Measurements from ENCODE around the gene MYH3.

The MYH3 gene

GRCh38 chr17:10633738-10634379 is 23.2 kb downstream of the MYH3 start:
- Mint-ChIP-seq H3K27me3 (no peaks in the 10 kb centered on the region), H3K9me3 (no peaks in the 10 kb centered on the region), H3K27ac (peak overlapping the region; percentile 86), H3K4me3 (peak overlapping the region; percentile 88), H3K4me1 (peaks cover 16% of the 10 kb centered on the region), H3K36me3 (peaks cover 29% of the 10 kb centered on the region)
- peak in 1 of 2 donors; percentile 32 for DNase-seq (ENCODE audit: low spot score in 2 of 2)
- ATAC-seq (ENCODE audit: low read depth), result peak; percentile 97

DNA sequence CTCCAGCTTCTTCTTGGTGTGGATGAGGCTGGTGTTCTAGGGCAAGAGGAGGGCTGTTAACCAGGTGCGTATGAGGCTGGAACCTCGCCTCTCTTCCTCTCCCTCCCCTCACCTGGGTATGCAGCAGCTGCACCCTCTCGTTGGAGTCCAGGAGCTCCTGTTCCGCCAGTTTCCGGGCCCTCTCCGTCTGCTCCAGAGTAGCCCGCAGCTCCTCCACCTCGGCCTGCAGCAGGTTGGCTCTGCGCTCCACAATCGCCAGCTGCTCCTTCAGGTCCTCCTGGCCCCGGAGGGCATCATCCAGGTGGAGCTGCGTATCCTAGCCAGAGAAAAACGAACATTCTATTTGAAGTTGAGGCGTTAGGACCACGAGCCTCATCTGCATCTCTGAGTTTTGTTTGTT is 25.4 kb downstream of the MYH3 start:
- Mint-ChIP-seq H3K36me3 (peaks cover 18% of the 10 kb centered on the region), H3K27ac (no peak overlapping the region), H3K9me3 (no peaks in the 10 kb centered on the region), H3K4me3 (no peak overlapping the region), H3K4me1 (peaks cover 16% of the 10 kb centered on the region), H3K27me3 (no peaks in the 10 kb centered on the region)
- ATAC-seq (ENCODE audit: low read depth) (no peak), DNase-seq (ENCODE audit: low spot score in 2 of 2) (no peak)

- Mint-ChIP-seq H3K27ac (no peak overlapping the region), H3K36me3 (peaks cover 18% of the 10 kb centered on the region), H3K27me3 (no peaks in the 10 kb centered on the region), H3K4me1 (peaks cover 16% of the 10 kb centered on the region), H3K9me3 (no peaks in the 10 kb centered on the region), H3K4me3 (no peak overlapping the region)
- DNase-seq (ENCODE audit: low spot score in 2 of 2) (peak; percentile 31 to 46), ATAC-seq (ENCODE audit: low read depth) (no peak)
Measured at GRCh38 chr17:10631048-10631700, 25.9 kb downstream of the MYH3 start.

DNA sequence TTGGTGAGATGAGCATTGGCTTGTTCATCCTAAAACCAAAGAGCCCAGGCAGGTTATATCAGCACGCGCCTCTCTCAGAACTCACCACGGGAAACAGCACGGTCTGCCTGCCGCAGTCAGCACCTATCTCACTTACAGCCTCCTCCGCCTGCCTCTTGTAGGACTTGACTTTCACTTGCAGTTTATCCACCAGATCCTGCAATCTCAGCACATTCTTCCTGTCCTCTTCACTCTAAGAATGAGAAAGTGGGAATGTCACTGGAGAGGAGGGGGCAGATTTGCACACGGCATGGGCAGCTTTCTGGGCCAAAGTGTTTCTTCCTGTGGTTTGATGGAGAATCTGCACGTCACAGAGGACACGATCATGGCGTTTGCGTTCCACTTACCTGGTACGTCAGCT is 27.4 kb downstream of the MYH3 start:
- H3K4me1 Mint-ChIP-seq, result peaks cover 10% of the 10 kb centered on the region
- H3K9me3 Mint-ChIP-seq, result no peaks in the 10 kb centered on the region
- no peak overlapping the region for H3K4me3 Mint-ChIP-seq
- ATAC-seq (ENCODE audit: low read depth) (no peak), DNase-seq (ENCODE audit: low spot score in 2 of 2) (no peak)
- H3K27me3 Mint-ChIP-seq, result no peaks in the 10 kb centered on the region
- peaks cover 14% of the 10 kb centered on the region for H3K36me3 Mint-ChIP-seq
- H3K27ac Mint-ChIP-seq, result no peak overlapping the region

- H3K27ac Mint-ChIP-seq, result no peak overlapping the region
Measured at GRCh38 chr17:10628756-10629155, 28.4 kb downstream of the MYH3 start.

GRCh38 chr17:10626390-10626789 is 30.7 kb downstream of the MYH3 start:
- Mint-ChIP-seq H3K9me3 (no peaks in the 10 kb centered on the region), H3K4me1 (no peaks in the 10 kb centered on the region), H3K27me3 (no peaks in the 10 kb centered on the region), H3K27ac (no peak overlapping the region), H3K36me3 (peaks cover 14% of the 10 kb centered on the region), H3K4me3 (no peak overlapping the region)
- DNase-seq (ENCODE audit: low spot score in 2 of 2), result no peak
- no peak for ATAC-seq (ENCODE audit: low read depth)

More at GRCh38 chr17:10628756-10629155, 28.4 kb downstream of the MYH3 start:
- ATAC-seq (ENCODE audit: low read depth), result no peak
- H3K4me1 Mint-ChIP-seq, result peaks cover 4% of the 10 kb centered on the region
- DNase-seq (ENCODE audit: low spot score in 2 of 2), result no peak
- no peaks in the 10 kb centered on the region for H3K27me3 Mint-ChIP-seq
- no peaks in the 10 kb centered on the region for H3K9me3 Mint-ChIP-seq
- H3K36me3 Mint-ChIP-seq, result peaks cover 14% of the 10 kb centered on the region
- H3K4me3 Mint-ChIP-seq, result no peak overlapping the region

- ATAC-seq (ENCODE audit: low read depth), result no peak
- H3K4me3 Mint-ChIP-seq, result no peak overlapping the region
- DNase-seq (ENCODE audit: low spot score in 2 of 2), result no peak
- no peaks in the 10 kb centered on the region for H3K9me3 Mint-ChIP-seq
- H3K4me1 Mint-ChIP-seq, result no peaks in the 10 kb centered on the region
- H3K27me3 Mint-ChIP-seq, result no peaks in the 10 kb centered on the region
- no peak overlapping the region for H3K27ac Mint-ChIP-seq
- H3K36me3 Mint-ChIP-seq, result peaks cover 9% of the 10 kb centered on the region
Measured at GRCh38 chr17:10624969-10625368, 32.1 kb downstream of the MYH3 start.

GRCh38 chr17:10623737-10624338 is 33.3 kb downstream of the MYH3 start:
- H3K36me3 Mint-ChIP-seq, result no peaks in the 10 kb centered on the region
- H3K9me3 Mint-ChIP-seq, result no peaks in the 10 kb centered on the region
- ATAC-seq (ENCODE audit: low read depth) (no peak), DNase-seq (ENCODE audit: low spot score in 2 of 2) (no peak)
- no peaks in the 10 kb centered on the region for H3K4me1 Mint-ChIP-seq
- no peak overlapping the region for H3K27ac Mint-ChIP-seq
- no peak overlapping the region for H3K4me3 Mint-ChIP-seq
- no peaks in the 10 kb centered on the region for H3K27me3 Mint-ChIP-seq

DNA sequence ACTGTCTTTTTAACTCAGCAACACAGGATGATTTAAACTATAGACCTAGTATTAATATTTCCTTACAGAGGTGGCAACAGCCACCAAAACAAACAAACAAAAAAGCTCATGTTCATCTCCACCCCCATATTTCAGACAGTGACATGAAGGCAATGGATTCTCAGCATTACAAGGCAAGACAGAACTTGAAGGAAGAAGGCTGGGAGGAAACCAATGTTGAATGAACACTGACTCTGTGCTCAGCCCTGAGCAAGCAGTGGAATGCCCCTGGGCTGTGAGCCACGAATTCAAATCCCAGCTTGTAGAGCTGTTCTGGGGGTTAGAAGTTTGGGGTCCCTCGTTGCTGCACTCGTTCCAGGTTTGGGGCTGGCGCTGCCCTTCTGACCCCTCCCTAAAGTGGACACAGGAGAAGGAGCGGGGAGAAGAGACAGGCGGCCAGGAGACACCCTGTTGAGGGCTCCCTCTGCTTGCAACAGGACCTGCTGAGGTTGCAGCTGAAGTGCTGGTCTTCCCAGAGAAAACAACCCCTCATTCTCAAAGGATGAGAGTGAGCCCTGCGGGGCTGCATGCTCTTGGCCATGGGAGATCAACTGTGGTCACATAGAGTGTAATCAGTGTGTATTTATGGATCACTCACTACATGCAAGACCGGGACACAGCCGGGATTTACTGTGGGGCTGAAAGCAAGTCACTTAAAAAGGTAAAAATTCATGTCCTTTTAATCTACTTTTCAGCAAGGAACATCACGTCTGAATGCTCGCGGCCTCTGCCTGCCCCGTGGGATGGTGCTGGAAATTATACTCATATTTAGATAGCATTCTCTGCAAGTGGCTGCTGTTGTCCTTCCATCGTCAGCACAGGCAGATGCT is 34.3 kb downstream of the MYH3 start:
- DNase-seq (ENCODE audit: low spot score in 2 of 2) (no peak), ATAC-seq (ENCODE audit: low read depth) (no peak)
- Mint-ChIP-seq H3K27ac (no peak overlapping the region), H3K4me3 (no peak overlapping the region), H3K4me1 (no peaks in the 10 kb centered on the region), H3K27me3 (no peaks in the 10 kb centered on the region), H3K9me3 (no peaks in the 10 kb centered on the region), H3K36me3 (no peaks in the 10 kb centered on the region)

GRCh38 chr17:10621397-10621796 is 35.7 kb downstream of the MYH3 start:
- no peaks in the 10 kb centered on the region for H3K36me3 Mint-ChIP-seq
- ATAC-seq (ENCODE audit: low read depth), result no peak
- no peaks in the 10 kb centered on the region for H3K27me3 Mint-ChIP-seq
- H3K9me3 Mint-ChIP-seq, result no peaks in the 10 kb centered on the region
- no peaks in the 10 kb centered on the region for H3K4me1 Mint-ChIP-seq
- no peak for DNase-seq (ENCODE audit: low spot score in 2 of 2)
- no peak overlapping the region for H3K4me3 Mint-ChIP-seq
- H3K27ac Mint-ChIP-seq, result no peak overlapping the region

- DNase-seq (ENCODE audit: low spot score in 2 of 2) (no peak), ATAC-seq (ENCODE audit: low read depth) (no peak)
- Mint-ChIP-seq H3K36me3 (no peaks in the 10 kb centered on the region), H3K27me3 (no peaks in the 10 kb centered on the region), H3K27ac (no peak overlapping the region), H3K4me3 (no peak overlapping the region), H3K4me1 (no peaks in the 10 kb centered on the region), H3K9me3 (no peaks in the 10 kb centered on the region)
Measured at GRCh38 chr17:10620823-10621222, 36.3 kb downstream of the MYH3 start.

DNA sequence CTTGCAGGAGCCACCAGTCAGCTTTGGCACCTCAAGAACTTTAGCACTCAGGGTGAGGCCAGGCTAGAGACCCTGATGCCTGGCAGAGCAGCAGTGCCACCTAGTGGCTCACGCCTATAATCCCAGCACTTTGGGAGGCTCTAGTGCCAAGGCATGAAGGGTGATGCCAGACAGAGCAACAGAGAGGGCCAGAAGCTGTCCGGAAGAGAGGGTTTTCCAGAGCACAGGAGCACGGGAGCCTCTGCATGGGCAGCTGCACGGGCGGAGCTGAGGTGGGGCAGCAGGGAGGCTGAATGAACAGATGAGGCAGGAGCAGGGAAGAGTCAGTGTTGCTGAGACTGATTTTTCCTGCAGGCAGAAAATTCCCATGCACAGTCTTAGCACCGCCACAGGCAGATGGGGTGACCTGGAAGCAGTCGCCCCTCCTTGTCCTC is 38.9 kb downstream of the MYH3 start:
- Mint-ChIP-seq H3K4me1 (no peaks in the 10 kb centered on the region), H3K27me3 (peaks cover 3% of the 10 kb centered on the region), H3K27ac (no peak overlapping the region), H3K36me3 (no peaks in the 10 kb centered on the region), H3K9me3 (no peaks in the 10 kb centered on the region), H3K4me3 (no peak overlapping the region)
- peak; percentile 49 to 57 for DNase-seq (ENCODE audit: low spot score in 2 of 2)
- peak; percentile 84 for ATAC-seq (ENCODE audit: low read depth)

DNA sequence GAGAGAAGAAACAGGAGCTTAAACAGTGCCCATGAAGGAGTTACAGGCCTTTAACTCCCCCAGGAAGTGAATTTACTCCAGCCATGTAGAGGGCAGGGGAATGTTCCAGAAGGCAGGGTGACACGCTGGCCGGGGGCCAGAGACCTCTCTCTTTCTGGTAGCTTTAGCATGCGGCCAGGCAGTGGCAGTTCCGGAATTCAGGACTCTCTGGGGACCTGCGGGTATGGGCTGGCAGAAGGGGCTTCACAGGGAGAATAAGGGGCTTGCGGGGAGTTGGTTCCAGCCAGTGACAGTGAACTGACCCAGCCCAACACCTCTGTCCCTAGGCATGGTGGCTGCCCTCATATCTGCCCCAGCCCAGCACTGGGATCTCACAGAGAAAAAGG is 40.0 kb downstream of the MYH3 start:
- Mint-ChIP-seq H3K36me3 (no peaks in the 10 kb centered on the region), H3K4me1 (no peaks in the 10 kb centered on the region), H3K4me3 (no peak overlapping the region), H3K9me3 (no peaks in the 10 kb centered on the region), H3K27me3 (peaks cover 3% of the 10 kb centered on the region), H3K27ac (no peak overlapping the region)
- DNase-seq (ENCODE audit: low spot score in 2 of 2), result no peak
- ATAC-seq (ENCODE audit: low read depth), result no peak
